NCI-H2171 treated with DMSO at 0.1 percent for 48 hours (cell line): ENCODE measurements around the gene SPEN.
A peak's percentile ranks its signal among the peaks of the same experiment; 100 is the strongest.

ENCODE experiments used
- DNase-seq: peaks from one replicate; lab custom pipeline; 2025; lab: John Stamatoyannopoulos, UW

SPEN gene

DNA sequence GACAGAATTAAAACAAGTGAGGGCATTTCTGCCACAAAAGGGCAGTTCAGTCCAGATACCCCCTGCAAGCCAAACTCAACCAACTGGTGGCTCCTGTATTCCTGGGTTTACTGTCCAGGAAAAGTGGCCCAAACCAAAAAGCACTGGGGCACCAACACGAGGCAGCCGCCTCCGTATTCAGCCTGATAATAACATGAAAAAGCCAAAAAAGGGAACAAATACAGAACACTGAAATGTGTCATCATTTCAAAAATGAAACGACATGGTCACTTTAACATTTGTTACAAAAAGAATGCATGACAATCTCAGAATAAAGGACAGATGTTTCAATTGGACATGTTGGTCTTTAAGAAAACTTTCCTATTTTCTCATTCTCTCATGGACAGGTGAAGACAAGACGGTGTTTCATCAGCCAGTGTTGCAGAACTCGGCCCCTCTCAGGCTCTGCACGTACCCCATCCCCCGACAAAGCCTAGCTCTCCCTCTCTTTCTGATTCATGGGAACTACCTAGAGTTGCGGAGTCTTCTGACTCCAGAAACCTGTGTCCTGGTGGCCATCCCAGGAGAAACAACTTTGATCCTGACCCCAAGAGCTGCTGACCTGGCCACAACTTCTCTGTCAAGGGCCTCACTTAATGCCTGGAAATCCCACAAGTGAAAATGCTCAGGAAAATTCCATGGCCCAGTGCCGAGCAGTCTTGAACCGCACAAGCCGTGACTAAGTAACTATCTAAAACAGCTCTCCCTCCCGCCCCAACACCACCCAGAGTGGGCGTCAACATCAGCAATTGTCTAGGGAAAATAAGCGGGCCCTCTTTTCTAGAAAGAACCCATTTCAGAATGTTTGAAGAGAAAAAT, 101.3 kb downstream of the SPEN start:
- no peak for DNase-seq

DNA sequence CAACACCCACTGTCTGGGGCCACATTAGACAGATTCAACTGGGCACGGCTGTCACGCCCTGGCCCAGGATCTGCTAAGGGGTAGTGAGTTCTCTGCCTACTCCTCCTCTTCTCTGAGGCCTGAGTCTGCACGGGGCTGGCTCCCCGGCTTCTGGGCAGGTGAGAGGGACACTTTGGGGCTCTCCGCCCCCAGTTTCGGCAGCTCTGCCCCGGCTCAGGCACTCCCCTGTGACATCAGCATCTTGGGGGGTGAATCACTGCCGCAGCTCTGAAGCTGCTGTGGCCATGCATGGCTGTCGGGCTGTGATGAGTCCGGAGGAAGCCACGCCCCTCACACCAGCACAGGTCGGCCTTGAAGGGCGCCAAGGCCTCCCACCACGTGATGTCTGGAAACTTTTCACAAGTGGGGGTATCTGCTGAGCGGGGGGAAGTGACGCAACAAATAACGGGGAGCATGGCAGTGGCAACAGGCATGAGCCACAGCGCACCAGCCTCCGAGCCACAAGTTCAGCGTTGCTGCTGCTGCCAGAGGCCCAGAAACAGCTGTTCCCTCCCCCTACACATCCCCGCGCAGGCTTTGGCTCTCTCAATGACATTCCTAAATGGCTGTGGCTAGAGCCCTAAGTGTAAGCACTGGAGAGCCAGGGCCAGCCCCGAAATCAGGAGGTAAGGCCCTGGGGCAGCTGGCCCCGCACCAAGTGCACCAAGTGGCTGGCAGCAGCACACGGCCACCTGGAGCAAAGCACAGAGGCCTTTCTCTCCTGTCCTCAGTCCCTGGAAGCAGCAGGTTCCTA, 102.1 kb downstream of the SPEN start:
- no peak for DNase-seq

DNA sequence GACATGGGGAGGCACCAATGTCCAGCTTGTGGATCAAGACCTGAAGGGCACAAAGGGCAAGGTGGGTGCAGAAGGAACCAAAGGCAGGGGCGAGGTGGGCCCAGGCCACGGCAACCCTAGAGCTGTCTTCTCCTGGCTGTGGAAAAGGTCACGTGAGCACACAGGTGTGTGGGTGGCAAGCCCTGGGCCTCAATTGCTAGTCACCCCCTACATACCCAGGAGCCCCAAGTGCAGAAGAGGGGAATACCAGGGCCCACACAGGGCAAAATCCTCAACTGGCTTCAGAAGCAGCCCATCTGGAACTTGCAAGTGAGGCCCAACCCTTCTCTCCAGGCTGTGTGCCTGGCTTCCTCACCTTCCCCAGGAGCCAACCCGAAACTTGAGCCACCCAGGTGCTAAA, 102.8 kb downstream of the SPEN start:
- no peak for DNase-seq

DNA sequence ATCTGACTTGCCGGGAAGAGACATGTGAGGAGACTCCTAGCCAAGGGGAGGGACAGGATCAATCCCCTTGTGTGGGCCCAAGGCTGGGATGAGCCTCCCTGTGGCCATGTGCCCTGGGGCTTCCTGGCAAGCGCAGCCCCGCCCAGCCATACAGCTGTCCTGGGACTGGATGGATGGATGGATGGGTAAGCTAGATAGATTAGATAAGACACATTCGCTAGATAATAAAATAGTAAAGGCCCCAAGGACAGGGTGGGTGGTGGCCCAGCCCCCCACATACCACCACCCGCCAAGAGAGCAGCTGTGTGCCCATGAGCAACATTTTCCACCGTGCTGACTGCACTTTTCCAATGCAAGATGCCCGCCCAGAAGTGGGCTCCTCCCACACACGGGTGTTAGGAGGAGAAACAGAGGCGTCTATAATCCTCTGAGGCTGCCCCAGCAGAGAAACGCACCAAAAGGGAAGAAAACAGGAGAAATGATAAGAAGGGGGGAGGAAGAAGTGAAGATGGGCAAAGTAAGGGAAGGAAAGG, 103.3 kb downstream of the SPEN start:
- no peak for DNase-seq

DNA sequence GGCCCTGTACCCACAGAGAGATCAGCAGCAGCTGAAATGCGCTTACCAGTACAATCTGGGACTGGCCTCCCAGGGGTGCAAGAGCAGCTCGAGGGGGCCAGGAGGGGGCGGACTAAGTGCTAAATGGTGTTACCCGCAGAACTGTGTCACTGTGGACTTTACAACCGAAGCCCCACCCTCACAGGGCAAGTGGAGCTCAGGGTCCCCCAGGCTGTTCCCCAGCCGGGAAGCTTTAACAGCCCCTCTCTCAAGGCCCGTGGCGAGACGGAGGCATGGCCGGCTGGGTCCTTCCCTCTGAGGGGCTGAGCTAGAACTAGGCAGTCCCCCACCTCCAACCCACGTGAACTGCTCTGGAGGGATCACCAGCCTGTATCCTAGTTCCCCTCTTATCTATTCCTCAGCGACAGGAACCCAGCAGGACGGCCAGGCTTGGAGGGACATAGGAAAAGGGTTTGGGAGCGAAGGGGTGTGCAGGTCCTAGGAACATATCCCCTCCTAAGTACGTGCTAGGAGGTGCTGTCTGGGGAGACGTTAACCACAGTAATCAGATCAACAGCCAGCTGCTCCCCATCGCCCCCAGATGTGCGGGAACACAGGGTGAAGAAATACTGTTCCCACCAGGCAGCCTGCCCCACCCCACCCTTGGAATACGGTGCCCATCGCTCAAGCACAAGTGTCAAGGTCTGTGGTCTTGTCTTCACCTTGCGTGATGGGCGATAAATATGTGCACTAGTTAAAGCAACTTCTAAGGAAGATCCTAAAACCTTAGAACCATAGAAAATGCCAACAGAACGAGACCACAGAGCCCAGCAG, 104.0 kb downstream of the SPEN start:
- DNase-seq, result no peak

DNA sequence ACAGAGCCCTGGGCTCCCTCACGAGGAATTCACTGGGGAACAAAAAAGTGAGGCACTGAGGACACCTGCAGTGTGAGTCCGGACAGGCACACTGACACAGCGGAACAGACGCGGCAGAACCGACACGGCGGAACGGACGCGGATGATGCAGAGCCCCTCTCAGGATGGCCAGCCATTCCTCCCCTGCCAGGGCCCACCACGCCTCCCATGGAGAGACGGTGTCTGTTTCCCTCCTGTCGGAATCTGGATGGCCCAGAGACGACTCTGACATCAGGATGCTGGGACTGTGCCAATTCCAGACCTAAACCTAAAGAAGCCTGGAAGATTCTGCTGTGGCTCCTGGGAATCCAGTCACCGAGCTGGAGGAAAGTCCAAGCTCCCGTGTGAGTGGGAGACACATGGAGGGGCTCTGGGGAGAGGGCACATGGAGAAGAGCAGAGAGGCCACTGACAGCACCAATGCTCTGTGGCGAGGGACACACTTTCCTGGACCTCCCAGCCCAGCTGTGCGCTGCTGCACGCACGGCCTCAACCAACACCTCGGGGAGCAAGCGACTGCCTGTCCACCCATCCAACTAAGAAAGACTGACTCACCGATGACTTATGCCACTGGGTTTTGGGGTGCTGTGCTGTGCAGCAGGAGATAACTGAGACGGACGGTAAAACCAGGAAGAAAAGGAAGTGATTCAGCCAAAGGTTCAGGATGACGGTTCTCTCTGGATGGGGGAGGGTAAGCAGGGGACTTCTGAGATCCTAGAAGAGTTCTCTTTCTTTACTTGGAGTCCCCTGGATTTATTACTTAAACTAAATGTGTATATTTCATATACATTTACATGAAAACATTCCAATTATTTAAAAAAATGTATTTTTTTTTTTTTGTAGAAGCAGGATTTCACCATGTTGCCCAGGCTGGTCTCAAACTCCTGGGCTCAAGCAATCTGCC, 105.1 kb downstream of the SPEN start:
- DNase-seq, result no peak

DNA sequence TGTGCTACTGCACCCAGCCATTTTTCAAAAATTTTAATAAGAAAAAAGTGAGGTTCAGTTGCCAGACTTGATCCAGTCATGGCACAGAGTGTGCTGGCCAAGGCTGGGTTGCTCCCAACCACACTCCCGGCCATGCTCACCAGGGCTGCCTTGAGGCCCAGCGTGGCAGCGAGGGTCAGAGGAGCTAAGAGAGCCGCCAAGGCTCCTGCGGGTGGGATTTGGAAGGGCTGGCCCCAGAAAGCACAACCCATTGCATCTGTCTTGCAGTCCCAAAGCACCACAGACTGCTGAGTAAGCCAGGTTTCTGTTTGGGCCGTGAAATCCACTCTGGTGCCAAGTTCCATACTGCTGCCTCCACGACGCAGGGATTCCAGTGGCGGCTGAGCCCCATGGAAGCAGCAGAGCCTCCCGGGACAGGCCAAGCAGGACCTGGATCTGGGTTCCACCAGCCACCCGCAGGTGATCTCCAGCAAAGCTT, 105.8 kb downstream of the SPEN start:
- DNase-seq, result no peak

DNA sequence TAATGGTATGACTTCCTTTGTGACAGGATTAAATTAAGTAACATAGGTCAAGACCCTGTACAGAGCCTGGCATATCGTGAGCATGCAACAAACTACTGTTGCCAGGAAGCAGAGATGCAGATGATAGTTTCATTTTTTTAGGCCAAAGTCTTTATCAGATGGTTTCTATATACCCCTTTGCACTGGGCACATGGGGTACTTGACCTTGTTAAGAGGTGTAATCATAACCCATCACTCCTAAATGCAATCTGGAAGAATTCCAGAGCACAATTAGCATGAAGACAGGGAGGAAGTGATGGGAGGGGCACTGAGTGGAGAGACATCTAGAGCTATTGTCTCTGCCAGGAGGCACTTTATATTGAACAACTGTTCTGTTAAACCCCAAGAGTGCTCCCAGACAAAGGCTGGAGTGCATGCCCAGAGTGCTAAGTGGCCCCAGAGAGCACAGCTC, 106.3 kb downstream of the SPEN start:
- peak; percentile 79 for DNase-seq

DNA sequence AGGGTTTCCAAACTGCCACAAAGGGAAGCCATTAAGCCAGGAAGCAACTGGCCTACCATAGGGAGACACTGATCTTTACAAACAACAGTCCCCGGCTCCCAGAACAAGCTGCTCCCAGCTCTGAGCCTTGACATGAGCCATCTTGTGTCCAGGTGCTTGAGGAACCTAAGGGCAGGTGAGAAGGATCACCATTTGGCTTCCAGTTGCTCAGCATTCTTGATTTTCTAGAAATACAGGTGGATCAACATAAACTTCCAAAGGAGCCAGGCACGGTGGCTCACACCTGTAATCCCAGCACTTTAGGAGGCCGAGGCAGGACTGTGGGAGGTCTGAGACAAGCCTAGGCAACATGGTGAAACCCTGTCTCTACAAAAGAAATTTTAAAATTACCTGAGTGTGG, 106.8 kb downstream of the SPEN start:
- no peak for DNase-seq

DNA sequence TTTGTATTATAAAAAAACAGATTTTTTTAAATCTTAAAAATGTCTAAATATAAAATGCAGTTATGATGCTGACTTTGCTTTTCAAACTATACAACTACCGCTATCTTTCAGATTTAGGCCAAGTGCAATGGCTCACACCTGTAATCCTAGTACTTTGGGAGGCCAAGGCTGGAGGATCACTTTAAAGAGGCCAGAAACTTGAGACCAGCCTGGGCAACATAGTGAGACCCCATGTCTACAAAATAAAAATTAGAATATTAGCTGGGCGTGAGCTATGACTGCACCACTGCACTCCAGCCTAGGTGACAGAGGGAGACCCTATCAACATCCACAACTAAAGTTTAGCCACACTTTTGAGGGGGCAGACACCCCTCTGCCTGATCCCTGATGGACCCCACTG, 108.0 kb downstream of the SPEN start:
- DNase-seq, result no peak

DNA sequence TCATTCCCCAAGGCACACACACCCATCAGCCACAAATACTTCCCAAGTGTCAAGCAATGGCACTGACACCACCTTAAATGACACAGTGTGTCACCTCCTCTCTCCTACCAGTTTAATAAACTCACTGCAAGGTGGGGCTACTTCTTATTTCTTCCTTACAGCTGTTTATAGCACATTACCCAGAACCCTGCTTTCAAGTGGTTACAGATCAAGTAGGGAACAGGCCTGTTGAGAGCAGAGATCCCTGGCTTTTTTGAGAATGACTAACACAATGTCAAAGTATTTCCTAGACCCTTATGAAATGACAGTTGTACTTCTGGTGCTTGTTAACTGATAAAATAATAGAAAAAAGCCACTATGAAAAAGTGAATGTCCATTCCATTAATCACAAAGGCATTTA, 108.6 kb downstream of the SPEN start:
- DNase-seq, result no peak

DNA sequence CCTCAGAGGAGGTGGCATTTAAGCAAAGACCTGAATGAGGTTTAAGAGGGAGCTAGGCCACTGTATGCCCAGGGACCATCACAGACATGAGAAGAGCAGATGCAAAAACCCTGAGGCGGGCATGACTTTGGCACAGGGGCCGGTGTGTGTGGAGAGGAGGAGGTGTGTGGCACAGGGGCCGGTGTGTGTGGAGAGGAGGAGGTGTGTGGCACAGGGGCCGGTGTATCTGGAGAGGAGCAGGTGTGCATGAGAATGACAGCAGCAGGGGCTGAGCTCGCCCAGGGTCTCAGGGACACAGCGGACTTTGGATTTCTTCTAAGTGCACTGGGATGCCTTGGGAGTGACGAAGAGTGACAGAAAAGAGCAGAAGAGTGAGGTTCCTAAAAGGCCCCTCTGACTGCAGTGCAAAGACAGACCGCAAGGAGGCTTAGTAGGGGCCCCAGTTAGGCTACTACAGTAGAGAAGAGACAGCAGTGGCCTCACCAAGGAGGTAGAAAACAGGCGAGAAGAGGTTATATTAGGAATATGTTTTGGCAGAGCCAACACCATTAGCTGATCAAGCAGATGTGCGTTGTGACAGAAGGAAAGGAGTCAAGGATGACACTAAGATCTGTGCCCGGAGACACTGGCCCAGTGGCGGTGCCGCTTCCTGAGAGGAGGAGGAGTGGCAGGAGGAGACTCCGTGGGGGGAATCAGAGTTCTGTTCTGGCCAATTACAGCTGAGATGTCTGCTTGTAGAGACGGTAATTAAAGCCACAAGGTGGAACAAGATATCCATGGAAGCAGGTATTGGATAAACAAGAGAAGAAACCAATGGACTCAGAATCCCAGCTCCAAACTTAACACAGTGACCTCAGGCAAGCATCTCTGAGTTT, 110.0 kb downstream of the SPEN start:
- peak; percentile 15 for DNase-seq

DNA sequence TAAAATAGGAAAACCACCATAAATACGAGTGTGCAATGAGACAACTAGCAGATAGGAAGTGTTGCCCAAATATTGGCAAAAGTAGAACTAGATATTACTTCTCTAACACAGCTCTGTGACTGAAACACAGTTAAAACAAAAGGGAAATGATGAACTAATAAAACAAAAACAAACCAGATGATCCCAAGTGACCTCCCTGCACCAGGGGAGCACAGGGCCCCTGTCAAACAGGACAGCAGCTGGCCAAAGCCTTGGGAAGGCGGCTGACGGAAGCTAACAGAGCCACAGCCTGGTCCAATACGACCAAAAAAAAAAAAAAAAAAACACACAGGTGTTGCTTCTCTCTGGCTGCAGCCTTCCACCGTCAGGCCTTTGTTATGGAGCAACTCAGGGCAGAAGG, 110.6 kb downstream of the SPEN start:
- no peak for DNase-seq

DNA sequence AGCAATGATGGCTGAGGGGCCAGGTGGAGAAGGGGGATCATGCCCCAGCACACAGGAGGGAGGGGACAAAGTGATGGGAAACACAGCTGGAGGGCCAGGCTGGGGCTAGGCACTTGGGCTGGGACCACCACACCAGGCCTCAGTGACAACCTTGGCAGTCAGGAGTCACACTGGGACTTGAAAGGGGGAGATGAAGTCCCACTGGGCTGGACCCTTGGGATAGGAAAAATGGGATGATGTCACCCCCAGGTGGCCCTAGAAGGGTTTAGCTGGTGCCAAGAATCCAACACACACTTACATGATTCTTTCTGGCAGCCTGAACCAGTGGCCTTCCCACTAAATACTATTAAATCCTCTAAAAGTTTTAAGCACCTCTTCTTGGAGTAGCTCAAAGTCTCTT, 111.3 kb downstream of the SPEN start:
- no peak for DNase-seq

DNA sequence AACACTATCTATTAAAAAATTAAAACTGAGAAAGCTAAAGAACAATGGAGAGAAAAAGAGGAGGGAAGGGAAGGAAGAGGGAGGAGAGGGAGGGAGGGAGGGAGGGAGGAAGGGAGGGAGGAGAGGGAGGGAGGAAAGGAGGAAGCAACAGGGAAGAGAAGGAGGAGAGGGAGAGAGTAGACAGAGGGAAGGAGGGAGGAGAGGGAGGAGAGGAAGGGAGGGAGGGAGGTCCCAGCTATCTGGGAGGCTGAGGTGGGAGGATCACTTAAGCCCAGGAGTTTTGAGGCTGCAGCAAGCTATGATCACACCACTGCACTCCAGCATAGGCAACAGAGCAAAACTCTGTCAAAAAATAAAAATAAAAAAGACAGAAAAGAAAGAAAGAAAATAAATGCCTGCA, 111.9 kb downstream of the SPEN start:
- DNase-seq, result no peak

DNA sequence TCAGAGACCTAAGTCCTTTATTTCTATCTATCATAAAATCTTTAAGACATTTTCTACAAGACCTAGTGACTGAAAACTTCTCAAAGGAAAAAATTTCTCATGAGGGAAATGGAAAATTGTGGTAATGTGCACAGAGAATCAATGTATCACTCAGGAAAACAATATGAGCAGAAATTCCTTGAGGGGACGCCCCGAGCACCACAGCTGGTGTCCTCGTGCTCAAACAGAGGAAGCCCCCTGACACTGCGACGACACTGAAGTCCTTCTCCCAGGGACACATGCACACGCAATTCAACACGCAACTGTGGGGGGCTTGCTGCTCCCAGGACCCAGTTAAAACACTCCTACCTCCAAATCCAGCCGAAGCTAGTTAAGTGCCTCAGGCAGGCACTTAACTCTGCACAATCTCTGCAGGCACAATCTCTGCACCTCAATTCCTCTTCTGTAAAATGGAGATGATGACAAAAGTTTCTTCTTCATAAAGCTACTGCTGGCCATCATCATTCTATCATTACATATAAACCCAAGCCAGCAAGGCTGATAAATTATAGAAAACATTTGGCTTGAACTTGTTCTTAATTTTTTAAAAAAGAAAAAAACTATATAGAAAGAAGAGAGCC, 112.4 kb downstream of the SPEN start:
- DNase-seq, result no peak

DNA sequence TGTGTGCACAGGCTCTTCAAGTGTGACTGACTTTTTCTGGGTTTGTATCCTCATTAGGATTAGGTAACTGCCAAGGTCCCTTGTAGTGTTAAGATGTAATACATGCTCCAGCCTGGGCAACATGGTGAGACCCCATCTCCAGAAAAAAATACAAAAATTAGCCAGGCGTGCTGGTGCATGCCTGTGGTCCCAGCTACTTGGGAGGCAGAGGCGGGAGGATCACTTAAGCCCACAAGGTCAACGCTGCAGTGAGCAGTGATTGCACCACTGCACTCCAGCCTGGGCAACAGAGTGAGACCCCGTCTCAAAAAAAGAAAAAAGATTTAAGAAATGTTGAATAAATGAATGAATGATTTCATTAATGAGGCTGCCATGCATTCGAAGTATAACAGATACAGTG, 113.3 kb downstream of the SPEN start:
- DNase-seq, result no peak

DNA sequence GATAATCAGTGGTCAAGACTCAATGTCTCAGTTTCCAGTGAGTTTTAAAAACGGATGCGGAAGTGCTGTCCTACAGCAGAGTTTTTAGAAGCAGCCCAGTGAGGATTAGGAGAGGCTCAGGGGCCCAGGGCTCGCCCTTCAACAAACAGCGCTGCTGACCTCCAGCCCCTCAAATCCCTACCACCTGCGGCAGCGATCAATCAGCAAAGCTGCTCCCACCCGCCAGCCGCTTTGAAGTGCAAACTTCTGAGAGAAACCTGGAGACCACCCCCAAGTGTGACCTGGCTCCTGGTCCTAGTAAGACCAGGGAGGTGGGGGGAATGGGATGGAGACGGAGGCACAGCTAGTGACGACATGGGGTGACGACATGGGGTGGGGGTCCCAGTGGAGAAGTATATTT, 114.0 kb downstream of the SPEN start:
- no peak for DNase-seq

DNA sequence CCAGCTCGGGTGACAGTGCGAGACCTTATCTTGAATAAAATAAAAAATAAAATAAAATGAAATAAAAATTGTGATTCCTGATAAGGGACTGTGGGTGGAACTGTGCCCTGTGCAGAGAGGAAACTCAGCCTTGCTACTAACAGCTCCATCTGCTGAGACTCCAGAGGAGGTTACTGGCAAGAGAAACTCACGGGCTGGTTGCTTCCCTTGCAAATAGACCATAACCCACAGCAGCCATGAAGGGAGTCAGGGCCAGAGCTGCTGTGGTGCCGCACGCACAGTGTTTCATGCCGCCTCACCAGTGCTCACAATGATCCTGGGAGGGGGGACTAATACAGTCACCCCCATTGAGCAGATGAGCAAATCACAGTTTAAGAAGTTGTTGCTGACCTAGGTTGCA, 114.7 kb downstream of the SPEN start:
- no peak for DNase-seq
